ENCODE results near the gene OAS2.

Gene OAS2

GRCh38 chr12:113021500-113021899, 43.2 kb downstream of the OAS2 start:
- Histone ChIP-seq H3K9me3 (ENCODE audit: insufficient read depth, low read length) (no peaks in the 10 kb centered on the region), H3F3A (ENCODE audit: insufficient read depth) (no peaks in the 10 kb centered on the region), H2AFZ (ENCODE audit: low read depth, low read length, severe bottlenecking) (no peak overlapping the region), H4K20me1 (ENCODE audit: low read depth, low read length) (no peaks in the 10 kb centered on the region), H3K27ac (ENCODE audit: low read depth, low read length) (no peak overlapping the region), H3K4me3 (ENCODE audit: insufficient read depth, low read length, poor library complexity, severe bottlenecking) (no peak overlapping the region), H3K9me2 (replicated peaks; ENCODE audit: insufficient read depth, low read length) (no peaks in the 10 kb centered on the region), H3K36me3 (ENCODE audit: low read length) (no peaks in the 10 kb centered on the region), H3K4me2 (ENCODE audit: low read depth, low read length, poor library complexity, severe bottlenecking) (no peak overlapping the region), H3K27me3 (ENCODE audit: low read length) (no peaks in the 10 kb centered on the region), H3K9ac (ENCODE audit: low read length) (no peak overlapping the region), H3K79me2 (ENCODE audit: insufficient read depth, low read length) (no peaks in the 10 kb centered on the region)
- TF ChIP-seq CTCF (IDR thresholded peaks at IDR 0.05; ENCODE audit: insufficient read depth, low read length, poor library complexity, severe bottlenecking) (no peak), EZH2phosphoT487 (conservative IDR thresholded peaks at IDR 0.05; ENCODE audit: low read length) (no peak)

DNA sequence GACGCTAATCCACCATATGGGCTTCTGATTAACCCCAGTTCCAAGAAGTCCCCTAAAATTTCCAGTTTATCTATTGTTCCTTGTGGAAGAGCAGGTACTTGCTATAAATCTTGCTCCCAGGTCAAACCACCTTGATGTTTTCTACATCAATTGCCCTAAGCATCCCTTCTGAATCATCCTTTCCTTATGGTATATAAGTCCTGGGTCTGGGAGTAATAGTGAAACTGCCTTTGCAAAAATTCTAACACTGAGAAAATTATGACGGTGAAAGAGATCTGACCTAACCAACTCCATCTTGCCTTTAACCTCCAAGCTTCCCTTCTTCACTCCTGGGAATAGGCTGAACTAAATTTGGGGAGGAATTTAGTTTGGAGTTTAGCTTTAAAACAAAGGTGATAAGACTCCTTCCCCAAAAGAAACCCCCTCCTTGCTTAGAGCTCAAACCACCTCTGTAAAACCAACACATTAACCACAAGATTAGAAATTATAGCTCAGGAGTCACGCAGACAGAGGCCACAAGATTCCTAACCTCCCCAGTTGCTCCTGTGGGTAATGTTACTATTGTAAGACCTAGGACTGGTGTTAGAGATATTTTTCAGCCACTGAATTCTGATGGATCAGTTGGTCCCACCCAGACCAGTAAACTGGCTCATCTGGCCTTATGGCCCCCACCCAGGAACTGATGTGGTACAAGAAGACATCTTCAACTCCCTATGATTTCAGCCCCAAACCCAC, 44.4 kb downstream of the OAS2 start:
- Histone ChIP-seq H3K36me3 (ENCODE audit: low read length) (no peaks in the 10 kb centered on the region), H3F3A (ENCODE audit: insufficient read depth) (no peaks in the 10 kb centered on the region), H3K4me2 (ENCODE audit: low read depth, low read length, poor library complexity, severe bottlenecking) (no peak overlapping the region), H3K9me2 (replicated peaks; ENCODE audit: insufficient read depth, low read length) (no peaks in the 10 kb centered on the region), H3K4me3 (ENCODE audit: insufficient read depth, low read length, poor library complexity, severe bottlenecking) (no peak overlapping the region), H3K27ac (ENCODE audit: low read depth, low read length) (no peak overlapping the region), H2AFZ (ENCODE audit: low read depth, low read length, severe bottlenecking) (no peak overlapping the region), H3K27me3 (ENCODE audit: low read length) (no peaks in the 10 kb centered on the region), H3K9me3 (ENCODE audit: insufficient read depth, low read length) (no peaks in the 10 kb centered on the region), H3K79me2 (ENCODE audit: insufficient read depth, low read length) (no peaks in the 10 kb centered on the region), H4K20me1 (ENCODE audit: low read depth, low read length) (no peaks in the 10 kb centered on the region), H3K9ac (ENCODE audit: low read length) (no peak overlapping the region)
- TF ChIP-seq EZH2phosphoT487 (conservative IDR thresholded peaks at IDR 0.05; ENCODE audit: low read length) (no peak), CTCF (IDR thresholded peaks at IDR 0.05; ENCODE audit: insufficient read depth, low read length, poor library complexity, severe bottlenecking) (no peak)

- Histone ChIP-seq H3K36me3 (ENCODE audit: low read length) (no peaks in the 10 kb centered on the region), H3K27ac (ENCODE audit: low read depth, low read length) (no peak overlapping the region)
Observed at GRCh38 chr12:113027726-113028125, 49.4 kb downstream of the OAS2 start.

More at GRCh38 chr12:113027726-113028125, 49.4 kb downstream of the OAS2 start:
- no peak overlapping the region for H3K9ac ChIP-seq (ENCODE audit: low read length)
- no peak overlapping the region for H2AFZ ChIP-seq (ENCODE audit: low read depth, low read length, severe bottlenecking)
- H3K79me2 ChIP-seq (ENCODE audit: insufficient read depth, low read length), result no peaks in the 10 kb centered on the region
- H3F3A ChIP-seq (ENCODE audit: insufficient read depth), result no peaks in the 10 kb centered on the region
- no peak for TF ChIP-seq EZH2phosphoT487 (conservative IDR thresholded peaks at IDR 0.05; ENCODE audit: low read length)
- no peak for TF ChIP-seq CTCF (IDR thresholded peaks at IDR 0.05; ENCODE audit: insufficient read depth, low read length, poor library complexity, severe bottlenecking)
- no peaks in the 10 kb centered on the region for H4K20me1 ChIP-seq (ENCODE audit: low read depth, low read length)
- no peak overlapping the region for H3K4me3 ChIP-seq (ENCODE audit: insufficient read depth, low read length, poor library complexity, severe bottlenecking)
- H3K27me3 ChIP-seq (ENCODE audit: low read length), result no peaks in the 10 kb centered on the region
- H3K4me2 ChIP-seq (ENCODE audit: low read depth, low read length, poor library complexity, severe bottlenecking), result no peak overlapping the region
- H3K9me3 ChIP-seq (ENCODE audit: insufficient read depth, low read length), result no peaks in the 10 kb centered on the region
- H3K9me2 ChIP-seq (replicated peaks; ENCODE audit: insufficient read depth, low read length), result no peaks in the 10 kb centered on the region

Measured in SU-DHL-6 (cell line).